Stomach (tissue), 9 donors: Measurements from ENCODE around the gene PRPF6. TPM values are rescaled to one million over a fixed set of nuclear protein-coding genes. Genes with fewer than 3 reads are reported as not detected.

Experiments used
- DNase-seq, 2 donors: peaks; one replicate each; pipeline versions ENCODE4 v3.0.0 to v3.0.0-alpha.2; 2013 to 2019
- H3K27ac ChIP-seq, 5 donors: fragments of 200-600 bp in 4 of 5; sonication (generic) in 4 of 5; one replicate each; pipeline ENCODE4 v1.5.1; 2013 to 2019; ENCODE audit warnings: mild to moderate bottlenecking in 1 of 5, moderate library complexity in 1 of 5
- H3K27me3 ChIP-seq, 3 donors: fragments of 200-600 bp; sonication (generic); one replicate each; pipeline ENCODE4 v1.5.1; 2017 to 2019; ENCODE audit warnings: mixed run types in 1 of 3
- H3K36me3 ChIP-seq, 4 donors: fragments of 200-600 bp; sonication (generic); 1 replicate in 3 of 4; 2 replicates in 1 of 4; pipeline ENCODE4 v1.5.1; 2016 to 2019
- H3K4me1 ChIP-seq, 4 donors: fragments of 200-600 bp; sonication (generic); one replicate each; pipeline ENCODE4 v1.5.1; 2016 to 2019
- H3K4me3 ChIP-seq, 4 donors: fragments of 200-600 bp; sonication (generic) in 3 of 4; one replicate each; pipeline ENCODE4 v1.5.1; 2016 to 2019; ENCODE audit warnings: mild to moderate bottlenecking in 1 of 4
- H3K9me3 ChIP-seq, 4 donors: fragments of 200-600 bp; sonication (generic); one replicate each; pipeline ENCODE4 v1.5.1; 2016 to 2019
- EP300 ChIP-seq: sonication (generic); formaldehyde crosslinking; IDR thresholded peaks from one replicate; pipeline ENCODE4 v1.6.1; 2017; ENCODE audit warnings: antibody characterized with exemption
- POLR2A ChIP-seq, 4 donors: fragments of 450-650 bp; IDR thresholded peaks; one replicate each; pipeline ENCODE4 v1.6.1; 2016; ENCODE audit warnings: antibody characterized with exemption in 4 of 4, control low read depth in 2 of 4, mild to moderate bottlenecking in 1 of 4, moderate library complexity in 1 of 4
- POLR2AphosphoS5 ChIP-seq, 3 donors: sonication (generic); formaldehyde crosslinking; IDR thresholded peaks; one replicate each; pipeline ENCODE4 v1.6.1; 2016; ENCODE audit warnings: antibody characterized with exemption in 3 of 3
- WGBS, 5 donors: extraction: QIAGEN DNeasy Blood & Tissue Kit in 3 of 5; methylation state at CpG; one replicate each; pipeline versions ENCODE4 v1.1.5 to v1.1.7; 2013 to 2018; 5-methylcytosine and 5-hydroxymethylcytosine counted together
- intact Hi-C: fragments of 100-400 bp; cut with DNase I; formaldehyde crosslinking; loops from one replicate; pipeline ENCODE4 v1.15.1; 2023; ENCODE audit warnings: low total_unique reads
- polyA plus RNA-seq, 3 donors: library from polyadenylated mRNA; stranded (reverse); fragments of 200-250 nt; gene quantifications; one replicate each; pipeline ENCODE4 v1.2.3, GENCODE V29; 2013
- total RNA-seq, 5 donors: library from RNA; depleted of rRNA; stranded (reverse); fragments of >200 nt; gene quantifications; one replicate each; pipeline versions ENCODE4 v1.1.0 to v1.2.3, GENCODE V29; 2014 to 2016
- TF ChIP-seq, protein P1 (sequence below), 7 experiments: fragments of 450-650 bp in 4 of 7; fragments of 200-600 bp in 3 of 7; sonication (generic) in 3 of 7; IDR thresholded peaks; one replicate each; pipeline ENCODE4 v1.5.1; 2016 to 2019; ENCODE audit warnings: antibody characterized with exemption in 7 of 7, control low read depth in 2 of 7, mild to moderate bottlenecking in 1 of 7
- donor health status: healthy with polysubstance abuse.
- donor health status: Bipolar disorder and iron deficiency.
- donor health status: healthy.

Gene PRPF6
- total and polyA plus RNA-seq, 8 donors, result 27.0 to 67.4 (median 39.6) TPM

DNA sequence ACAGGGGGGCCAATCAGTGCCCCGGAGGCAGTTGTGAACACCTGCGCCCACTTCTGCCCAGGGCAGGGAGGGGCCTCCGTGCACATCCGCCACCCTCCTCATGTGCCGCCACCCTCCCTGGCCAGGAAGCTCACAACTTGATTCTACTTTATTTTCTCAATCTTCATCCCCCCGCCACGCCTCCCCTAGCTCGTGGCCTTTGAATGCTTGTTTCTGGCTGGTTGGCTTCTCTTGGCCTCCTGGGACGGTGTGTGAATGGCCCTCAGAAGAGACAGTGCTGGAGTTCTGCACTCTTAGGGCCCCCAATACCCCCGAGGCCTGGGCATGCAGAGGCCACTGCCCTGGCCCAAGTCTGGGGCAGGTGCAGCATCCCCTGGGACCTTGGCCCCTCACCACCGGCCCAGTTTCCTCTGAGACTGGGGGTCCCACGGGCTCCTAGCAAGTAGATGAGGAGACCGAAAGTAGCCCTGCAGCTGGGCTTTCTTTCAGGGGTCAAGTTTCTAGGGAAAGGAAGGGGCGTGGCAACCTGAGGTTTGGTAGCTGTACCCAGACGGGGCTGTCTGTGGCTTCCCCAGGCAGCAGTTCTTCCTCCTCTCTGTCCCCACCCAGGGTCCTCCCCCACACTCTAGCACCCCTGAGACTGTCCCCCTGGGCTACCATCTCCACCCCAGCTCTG is 97.1 kb downstream of the PRPF6 start:
- 57 to 65% (median 61%) methylated on average over 14 to 15 of the region's 15 CpGs for WGBS, 5 donors
- peak overlapping the region in 4 of 5 donors; percentile 25 to 88 (median 76) for H3K27ac ChIP-seq
- intact Hi-C loops, result no loop called here

DNA sequence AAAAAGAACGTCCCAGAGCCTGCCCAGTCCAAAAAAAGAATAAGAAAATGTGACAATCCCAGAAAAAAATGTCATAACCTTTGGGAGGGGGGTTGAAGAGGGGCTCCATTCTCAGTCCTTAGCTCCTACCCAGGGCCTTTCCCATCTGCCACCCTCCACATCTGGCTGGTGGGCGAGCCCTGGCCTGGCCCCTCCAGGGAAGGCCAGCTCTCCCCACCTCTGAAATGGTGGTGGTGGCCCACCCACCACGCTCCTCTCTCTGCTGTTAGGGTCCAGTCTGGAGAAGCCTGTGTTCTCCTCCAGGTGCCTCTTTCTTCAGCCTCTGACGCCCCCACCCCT is 98.0 kb downstream of the PRPF6 start:
- H3K27ac ChIP-seq, result peak overlapping the region; percentile 66 to 88 (median 84)
- 9 to 16% (median 11%) methylated on average over 4 of the region's 4 CpGs for WGBS, 5 donors
- no peaks in the 10 kb centered on the region for H3K9me3 ChIP-seq
- H3K36me3 ChIP-seq, result peaks cover 9 to 23% (median 20%) of the 10 kb centered on the region in 4 donors
- peak overlapping the region; percentile 76 to 83 (median 79) for H3K4me3 ChIP-seq
- no peak for TF ChIP-seq EP300
- no peak for TF ChIP-seq POLR2AphosphoS5 (IDR thresholded peaks at IDR 0.05)
- TF ChIP-seq, protein P1, sequence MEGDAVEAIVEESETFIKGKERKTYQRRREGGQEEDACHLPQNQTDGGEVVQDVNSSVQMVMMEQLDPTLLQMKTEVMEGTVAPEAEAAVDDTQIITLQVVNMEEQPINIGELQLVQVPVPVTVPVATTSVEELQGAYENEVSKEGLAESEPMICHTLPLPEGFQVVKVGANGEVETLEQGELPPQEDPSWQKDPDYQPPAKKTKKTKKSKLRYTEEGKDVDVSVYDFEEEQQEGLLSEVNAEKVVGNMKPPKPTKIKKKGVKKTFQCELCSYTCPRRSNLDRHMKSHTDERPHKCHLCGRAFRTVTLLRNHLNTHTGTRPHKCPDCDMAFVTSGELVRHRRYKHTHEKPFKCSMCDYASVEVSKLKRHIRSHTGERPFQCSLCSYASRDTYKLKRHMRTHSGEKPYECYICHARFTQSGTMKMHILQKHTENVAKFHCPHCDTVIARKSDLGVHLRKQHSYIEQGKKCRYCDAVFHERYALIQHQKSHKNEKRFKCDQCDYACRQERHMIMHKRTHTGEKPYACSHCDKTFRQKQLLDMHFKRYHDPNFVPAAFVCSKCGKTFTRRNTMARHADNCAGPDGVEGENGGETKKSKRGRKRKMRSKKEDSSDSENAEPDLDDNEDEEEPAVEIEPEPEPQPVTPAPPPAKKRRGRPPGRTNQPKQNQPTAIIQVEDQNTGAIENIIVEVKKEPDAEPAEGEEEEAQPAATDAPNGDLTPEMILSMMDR (IDR thresholded peaks at IDR 0.05), result no peak
- no peak for TF ChIP-seq POLR2A (IDR thresholded peaks at IDR 0.05)
- H3K27me3 ChIP-seq, result peaks cover 0 to 20% (median 5%) of the 10 kb centered on the region in 3 donors
- DNase-seq, result no peak
- H3K4me1 ChIP-seq, result peaks cover 23 to 70% (median 54%) of the 10 kb centered on the region in 4 donors
- intact Hi-C loops, result no loop called here

More for the DNA sequence above, 97.1 kb downstream of the PRPF6 start:
- H3K9me3 ChIP-seq, result no peaks in the 10 kb centered on the region
- peaks cover 14 to 61% (median 45%) of the 10 kb centered on the region in 4 donors for H3K4me1 ChIP-seq
- H3K4me3 ChIP-seq, result peak overlapping the region; percentile 76 to 83 (median 79)
- peaks cover 0 to 11% (median 0%) of the 10 kb centered on the region in 3 donors for H3K27me3 ChIP-seq
- H3K36me3 ChIP-seq, result peaks cover 16 to 32% (median 29%) of the 10 kb centered on the region in 4 donors
- TF ChIP-seq EP300, result no peak
- TF ChIP-seq, protein P1 (IDR thresholded peaks at IDR 0.05), result no peak
- no peak for TF ChIP-seq POLR2A (IDR thresholded peaks at IDR 0.05)
- TF ChIP-seq POLR2AphosphoS5 (IDR thresholded peaks at IDR 0.05), result no peak
- DNase-seq, result peak; percentile 41 to 62

DNA sequence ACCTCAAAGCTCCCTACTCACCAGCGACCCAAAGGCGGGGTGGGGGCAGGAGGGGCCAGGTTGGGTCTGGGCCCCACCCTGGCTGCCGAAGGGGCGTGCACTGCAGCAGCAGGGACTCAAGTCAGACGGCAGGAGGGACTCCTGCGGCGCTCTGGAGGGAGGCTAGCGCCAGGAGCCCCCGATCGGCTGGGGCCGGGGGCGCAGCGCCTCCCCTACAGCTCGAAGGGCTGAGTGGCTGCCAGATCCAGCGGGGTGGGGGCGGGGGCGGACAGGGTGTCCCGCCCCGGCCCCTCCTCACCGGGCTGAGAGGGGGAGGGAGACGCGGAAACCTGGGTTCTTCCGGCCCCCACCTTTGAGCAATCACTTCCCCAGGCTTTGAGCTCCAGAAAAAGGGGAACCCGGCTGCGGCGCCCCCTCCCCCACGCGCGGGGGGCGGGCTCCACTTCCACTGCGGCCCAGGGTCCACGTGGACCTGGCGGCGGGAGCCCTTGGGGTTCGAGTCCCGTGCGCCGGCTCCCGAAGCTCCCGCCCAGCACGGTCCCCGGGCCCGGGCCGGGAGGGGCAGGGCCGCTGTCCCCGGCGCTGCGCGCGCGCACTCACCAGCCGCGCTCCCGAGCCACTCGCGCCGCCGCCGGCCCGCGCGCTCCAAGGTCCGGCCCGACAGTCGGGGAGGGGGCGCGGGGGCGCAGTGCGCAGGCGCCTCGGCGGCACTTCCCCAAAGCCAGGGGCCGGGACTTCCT is 98.5 kb downstream of the PRPF6 start, which contains the start of gene RGS19:
TSS of gene RGS19 (minus strand) at position 246 of the 740 bp plus-strand sequence. CDS start 2,632 bp downstream, outside the sequence.
- Histone ChIP-seq H3K4me1 (peaks cover 27 to 76% (median 59%) of the 10 kb centered on the region in 4 donors), H3K27me3 (peaks cover under 1 to 25% (median 10%) of the 10 kb centered on the region in 3 donors), H3K27ac (peak within 1 kb of the TSS; percentile 70 to 88 (median 84)), H3K36me3 (peaks cover 4 to 17% (median 14%) of the 10 kb centered on the region in 4 donors), H3K4me3 (peak within 1 kb of the TSS; percentile 76 to 83 (median 79)), H3K9me3 (no peaks in the 10 kb centered on the region)
- 0 to 1% (median 1%) methylated on average over 2 to 73 of the region's 73 CpGs for WGBS, 5 donors
- intact Hi-C loops, result no loop called here
- TF ChIP-seq, protein P1 (IDR thresholded peaks at IDR 0.05), result no peak
- TF ChIP-seq EP300, result no peak
- no peak for TF ChIP-seq POLR2AphosphoS5 (IDR thresholded peaks at IDR 0.05)
- TF ChIP-seq POLR2A (IDR thresholded peaks at IDR 0.05), result no peak
- peak; percentile 82 to 93 for DNase-seq

DNA sequence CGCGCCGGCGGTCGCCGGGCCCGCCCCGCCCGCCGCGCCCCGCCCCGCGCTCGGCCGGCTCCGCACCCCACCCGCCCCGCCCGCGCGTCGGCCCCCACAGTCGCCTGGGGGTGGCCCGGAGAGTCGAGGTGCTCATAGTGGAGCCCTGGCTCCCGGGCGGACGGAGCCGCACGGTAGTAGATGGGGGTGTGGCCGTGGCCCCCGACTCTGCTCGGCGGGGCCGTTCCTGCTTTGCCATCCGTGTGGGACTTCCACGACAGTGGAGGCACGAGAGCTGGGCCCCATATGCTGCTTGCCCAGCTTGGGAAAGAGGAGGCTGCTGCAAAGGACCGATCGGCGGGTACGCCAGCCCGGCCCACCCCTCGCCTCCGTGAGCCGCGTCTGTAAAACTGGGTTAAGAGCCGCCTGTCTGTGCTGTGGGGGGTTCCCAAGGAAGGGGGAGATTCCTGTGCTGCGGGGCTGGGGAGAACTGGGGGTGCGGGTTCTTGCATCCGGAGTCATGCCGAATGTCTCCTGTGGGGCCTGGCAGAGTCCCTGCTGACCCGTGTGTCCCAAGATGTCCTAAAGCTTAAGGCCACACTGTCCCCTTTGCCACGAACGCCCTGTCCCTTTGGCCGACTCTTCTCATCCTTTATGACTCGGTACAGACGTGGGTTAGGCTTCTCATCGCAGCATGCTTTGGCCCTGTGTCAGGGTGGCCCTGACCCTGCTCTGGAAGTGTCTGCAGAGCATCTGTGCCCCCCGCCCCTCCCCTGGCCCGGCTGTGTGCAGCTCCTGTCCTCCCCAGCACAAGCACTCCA is 99.3 kb downstream of the PRPF6 start, which contains the start of gene OPRL1:
TSS of gene OPRL1 (plus strand) at position 70 of the 800 bp plus-strand sequence. CDS start 12,639 bp downstream, outside the sequence.
- no peak for DNase-seq

More for the DNA sequence above, 99.3 kb downstream of the PRPF6 start, which contains the start of gene OPRL1:
- Histone ChIP-seq H3K27me3 (peaks cover 3 to 33% (median 18%) of the 10 kb centered on the region in 3 donors), H3K4me3 (peak within 1 kb of the TSS; percentile 76 to 83 (median 79)), H3K4me1 (peaks cover 27 to 81% (median 65%) of the 10 kb centered on the region in 4 donors), H3K9me3 (no peaks in the 10 kb centered on the region), H3K27ac (peak within 1 kb of the TSS; percentile 70 to 88 (median 84)), H3K36me3 (peaks cover 0 to 10% (median 7%) of the 10 kb centered on the region in 4 donors)
- intact Hi-C loops, result no loop called here
- 5 to 14% (median 8%) methylated on average over 19 to 62 of the region's 62 CpGs for WGBS, 5 donors
- TF ChIP-seq POLR2A (IDR thresholded peaks at IDR 0.05) (no peak), POLR2AphosphoS5 (IDR thresholded peaks at IDR 0.05) (no peak), EP300 (no peak)
